OCI-LY1 (cell line): ENCODE data around the gene PPP5C.
"Not testable (repeated sequence)": the region's sequence is repeated elsewhere in the genome, so short reads cannot be mapped to it uniquely, and the experiment has no call there.

Experiments used
- H2AFZ ChIP-seq: fragments of 200-600 bp; sonication (generic), shearing (Covaris generic); 2 replicates; pipeline ENCODE4 v1.6.0; 2014; ENCODE audit warnings: antibody characterized with exemption, mild to moderate bottlenecking, low read length
- H3F3A ChIP-seq: fragments of 200-600 bp; sonication (generic), shearing (Covaris generic); 2 replicates; pipeline ENCODE4 v1.6.0; 2014; ENCODE audit warnings: mild to moderate bottlenecking, antibody characterized with exemption, low read length, moderate library complexity; ENCODE audit not compliant: insufficient read depth
- H3K27ac ChIP-seq: fragments of 200-600 bp; sonication (generic); 2 replicates; pipeline ENCODE4 v1.5.1; 2014; ENCODE audit warnings: low read length, mixed run types, mild to moderate bottlenecking, low read depth; ENCODE audit not compliant: poor library complexity, severe bottlenecking
- H3K27me3 ChIP-seq: fragments of 200-600 bp; sonication (generic); 2 replicates; pipeline ENCODE4 v1.6.0; 2014; ENCODE audit warnings: antibody characterized with exemption, mild to moderate bottlenecking, low read length, moderate library complexity; ENCODE audit not compliant: insufficient read depth
- H3K36me3 ChIP-seq: fragments of 200-600 bp; sonication (generic); 2 replicates; pipeline ENCODE4 v1.6.1; 2014; ENCODE audit warnings: mild to moderate bottlenecking, antibody characterized with exemption, low read length, moderate library complexity, mixed read lengths; ENCODE audit not compliant: insufficient read depth
- H3K4me1 ChIP-seq: fragments of 200-600 bp; sonication (generic); 2 replicates; pipeline ENCODE4 v1.5.1; 2014; ENCODE audit warnings: mild to moderate bottlenecking, low read length, moderate library complexity; ENCODE audit not compliant: insufficient read depth, severe bottlenecking
- H3K4me2 ChIP-seq: fragments of 200-600 bp; sonication (generic), shearing (Covaris generic); 2 replicates; pipeline ENCODE4 v1.6.1; 2014; ENCODE audit warnings: low read length
- H3K4me3 ChIP-seq: fragments of 200-600 bp; sonication (generic); 2 replicates; pipeline ENCODE4 v1.5.1; 2014; ENCODE audit warnings: low read length, low read depth, mild to moderate bottlenecking, mixed read lengths; ENCODE audit not compliant: poor library complexity, severe bottlenecking
- H3K79me2 ChIP-seq: fragments of 200-600 bp; shearing (Covaris generic); 2 replicates; pipeline ENCODE4 v1.6.1; 2016; ENCODE audit warnings: mixed run types, low read length, mixed read lengths; ENCODE audit not compliant: insufficient read depth
- H3K9ac ChIP-seq: fragments of 200-600 bp; sonication (generic), shearing (Covaris generic); 2 replicates; pipeline ENCODE4 v1.6.1; 2014; ENCODE audit warnings: mild to moderate bottlenecking, low read length, mixed read lengths
- H3K9me2 ChIP-seq: fragments of 200-600 bp; sonication (generic), shearing (Covaris generic); 2 replicates; pipeline ENCODE4 v1.6.1; 2014; ENCODE audit warnings: low read depth, mild to moderate bottlenecking, low read length, mixed read lengths
- H3K9me3 ChIP-seq: fragments of 200-600 bp; shearing (Covaris generic); 2 replicates; pipeline ENCODE4 v1.6.1; 2014; ENCODE audit warnings: low read length, mixed read lengths
- H4K20me1 ChIP-seq: fragments of 200-600 bp; sonication (generic), shearing (Covaris generic); 2 replicates; pipeline ENCODE4 v1.6.0; 2016; ENCODE audit warnings: mild to moderate bottlenecking, low read length; ENCODE audit not compliant: insufficient read depth
- CTCF ChIP-seq: fragments of 200-600 bp; sonication (generic), shearing (Covaris generic); IDR thresholded peaks from 2 replicates; pipeline ENCODE4 v1.5.1; 2017; ENCODE audit warnings: mild to moderate bottlenecking, antibody characterized with exemption, low read length, moderate library complexity, mixed read lengths
- EZH2 ChIP-seq: fragments of 200-600 bp; sonication (generic), shearing (Covaris generic); IDR thresholded peaks from 2 replicates; pipeline ENCODE4 v1.8.0; 2017; ENCODE audit warnings: borderline replicate concordance, mixed run types, mild to moderate bottlenecking, antibody characterized with exemption, low read length, moderate library complexity, mixed read lengths

The PPP5C gene

GRCh38 chr19:46412650-46413261 is 65.9 kb downstream of the PPP5C start:
- Histone ChIP-seq H3K4me2 (no peak overlapping the region), H3K4me1 (no peaks in the 10 kb centered on the region), H3K27me3 (0 out of 2 replicates have a peak, but pooled peaks cover 6% of the 10 kb centered on the region), H3K9me2 (no peaks in the 10 kb centered on the region), H3F3A (no peaks in the 10 kb centered on the region), H3K4me3 (no peak overlapping the region), H3K27ac (no peak overlapping the region), H3K9me3 (no peaks in the 10 kb centered on the region), H4K20me1 (no peaks in the 10 kb centered on the region), H2AFZ (no peak overlapping the region), H3K9ac (no peak overlapping the region), H3K79me2 (no peaks in the 10 kb centered on the region), H3K36me3 (no peaks in the 10 kb centered on the region)
- TF ChIP-seq EZH2 (no peak), CTCF (no peak)

GRCh38 chr19:46413262-46414031 is 66.6 kb downstream of the PPP5C start, which contains the start of gene CCDC8:
Gene CCDC8, minus strand, starts transcription at chr19:46413564. Its CDS starts 754 bp downstream, at chr19:46412810.
- no peak within 1 kb of the TSS for H3K4me2 ChIP-seq
- H2AFZ ChIP-seq = no peak within 1 kb of the TSS
- no peaks in the 10 kb centered on the region for H3K36me3 ChIP-seq
- no peaks in the 10 kb centered on the region for H4K20me1 ChIP-seq
- H3K9me2 ChIP-seq = no peaks in the 10 kb centered on the region
- no peaks in the 10 kb centered on the region for H3K9me3 ChIP-seq
- TF ChIP-seq CTCF (no peak), EZH2 (no peak)
- no peaks in the 10 kb centered on the region for H3K79me2 ChIP-seq
- H3K4me3 ChIP-seq = no peak within 1 kb of the TSS
- H3K4me1 ChIP-seq = no peaks in the 10 kb centered on the region
- no peak within 1 kb of the TSS for H3K9ac ChIP-seq
- H3K27ac ChIP-seq = no peak within 1 kb of the TSS
- no peaks in the 10 kb centered on the region for H3F3A ChIP-seq
- H3K27me3 ChIP-seq = 0 out of 2 replicates have a peak, but pooled peaks cover 6% of the 10 kb centered on the region

GRCh38 chr19:46414899-46415298 is 68.0 kb downstream of the PPP5C start:
- not testable (repeated sequence) for H3K36me3 ChIP-seq, H3K27ac ChIP-seq, H3K4me3 ChIP-seq, H3K79me2 ChIP-seq, H2AFZ ChIP-seq, H3F3A ChIP-seq, H3K9me3 ChIP-seq, H3K9ac ChIP-seq, H3K9me2 ChIP-seq, H3K4me1 ChIP-seq, H3K27me3 ChIP-seq, H4K20me1 ChIP-seq, H3K4me2 ChIP-seq

GRCh38 chr19:46415804-46416709 is 69.2 kb downstream of the PPP5C start:
- H3K27me3 ChIP-seq, H4K20me1 ChIP-seq, H3K27ac ChIP-seq, H2AFZ ChIP-seq, H3K79me2 ChIP-seq, H3K4me1 ChIP-seq, H3K36me3 ChIP-seq, H3K4me3 ChIP-seq, H3K4me2 ChIP-seq, H3K9ac ChIP-seq, H3K9me2 ChIP-seq, H3F3A ChIP-seq, H3K9me3 ChIP-seq: not testable (repeated sequence)
